HG02938 (cell line): ENCODE measurements around the gene IQSEC1.

Source experiments
- ATAC-seq: cut with Tn5 transposase; IDR thresholded peaks from one replicate; pipeline ENCODE4 v1.9.1; 2021; ENCODE audit warnings: mild to moderate bottlenecking, moderate library complexity; ENCODE audit not compliant: unreplicated experiment

IQSEC1 gene

DNA sequence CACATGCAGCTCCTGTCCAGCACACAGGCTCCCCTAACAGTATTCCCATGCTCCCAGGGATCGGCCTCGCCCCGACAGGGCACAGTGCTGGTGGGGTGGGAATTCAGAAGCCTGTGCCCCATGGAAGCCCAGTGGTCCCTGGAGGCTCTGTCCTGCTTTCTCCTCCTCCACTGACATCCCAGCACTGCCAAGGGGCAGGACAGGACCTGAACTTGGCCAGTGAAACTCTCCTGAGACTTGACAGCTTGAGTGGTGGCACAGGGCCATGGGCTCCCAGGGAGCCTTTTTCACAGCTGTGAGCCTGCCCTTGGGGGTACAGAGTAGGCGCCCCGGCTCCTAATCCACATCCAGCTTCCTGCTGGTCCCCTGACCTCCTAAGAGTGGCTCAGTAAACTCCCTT, 38.4 kb downstream of the IQSEC1 start:
- no peak for ATAC-seq

DNA sequence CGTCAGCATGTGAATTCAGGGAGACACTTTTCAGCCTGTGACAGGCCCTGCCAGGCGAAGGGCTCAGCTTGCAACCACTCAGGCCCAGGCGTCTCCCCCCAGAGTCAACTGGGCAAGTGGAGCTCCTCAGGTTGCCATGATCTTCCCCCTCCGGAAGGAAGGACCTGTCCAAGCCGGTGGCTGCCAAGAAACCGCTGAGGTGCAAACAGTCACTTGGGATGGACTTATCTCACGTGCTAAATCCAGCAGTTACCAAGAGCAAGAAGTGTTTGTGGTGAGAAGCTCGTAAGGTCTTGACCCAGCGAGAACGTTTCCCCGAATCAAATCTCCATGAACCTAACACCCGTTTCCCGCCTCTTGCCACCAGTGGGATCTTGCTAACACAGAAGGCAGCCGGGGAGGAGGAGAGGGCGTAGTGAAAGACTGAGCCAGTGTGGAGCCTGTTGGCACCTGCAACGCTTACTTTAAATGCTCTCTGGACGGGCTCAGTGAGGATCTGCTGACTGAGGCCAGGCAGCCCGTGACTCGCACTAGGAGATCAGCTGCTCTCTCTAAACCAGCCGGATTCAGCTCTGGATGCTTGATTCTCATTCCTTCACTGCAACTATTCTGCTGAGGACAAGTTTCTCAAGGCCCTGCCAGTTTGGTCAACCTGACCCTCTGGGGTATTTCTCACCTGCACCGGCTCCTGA, 39.0 kb downstream of the IQSEC1 start:
- no peak for ATAC-seq

DNA sequence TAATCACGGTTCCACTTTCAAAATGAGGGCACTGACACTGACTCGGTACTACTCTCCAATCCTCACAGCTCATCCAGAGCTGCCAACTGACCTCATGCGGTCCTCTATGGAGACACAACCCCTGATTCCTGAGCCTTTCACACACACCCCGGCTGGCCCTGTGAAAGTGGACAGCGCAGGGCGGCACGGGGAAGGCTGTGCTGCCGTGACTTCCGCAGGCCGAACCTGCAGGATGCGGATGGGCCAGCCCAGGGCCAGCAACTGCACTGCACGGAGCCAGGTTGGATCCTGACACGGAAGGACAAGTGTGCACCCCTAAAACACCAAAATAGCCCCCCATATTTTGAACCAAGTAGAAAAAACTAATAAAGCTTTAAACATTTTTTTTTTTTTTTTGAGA, 41.0 kb downstream of the IQSEC1 start:
- no peak for ATAC-seq

DNA sequence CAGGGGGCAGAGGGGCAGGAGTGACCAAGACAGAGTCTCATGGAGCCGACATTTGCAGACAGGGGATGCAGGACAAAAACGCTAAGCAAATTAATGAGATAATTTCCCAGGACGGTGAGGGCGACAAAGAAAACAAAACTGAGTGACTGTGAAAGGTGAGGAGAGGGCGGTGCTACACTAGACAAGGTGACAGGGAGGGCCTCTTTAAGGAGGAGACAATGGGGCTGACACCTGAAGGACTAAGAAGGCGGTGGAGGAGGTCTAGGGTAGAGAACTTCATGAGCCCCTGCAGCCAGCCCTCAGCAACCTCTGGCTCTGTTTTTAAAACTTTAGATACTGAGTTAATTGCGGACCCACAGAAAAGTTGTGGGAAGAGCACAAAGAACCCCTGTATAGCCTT, 41.6 kb downstream of the IQSEC1 start:
- no peak for ATAC-seq

DNA sequence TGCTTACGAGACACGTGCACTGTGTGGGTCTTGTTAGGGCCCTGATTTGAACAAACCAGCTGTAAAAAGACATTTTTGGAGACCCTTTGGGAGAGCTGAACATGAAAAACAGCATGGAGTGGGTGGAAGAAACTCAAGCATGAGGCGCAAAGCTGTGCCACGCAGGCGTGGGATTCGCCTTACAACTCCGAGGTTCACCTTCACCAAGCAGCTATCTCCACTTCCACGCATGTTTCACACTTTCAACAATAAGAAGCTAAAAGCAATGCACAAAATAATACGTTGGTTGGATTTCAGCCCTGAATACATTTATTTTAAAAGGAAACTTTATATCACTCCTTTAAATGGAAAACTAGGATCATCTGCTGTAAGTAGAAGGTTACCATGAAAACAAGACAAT, 42.5 kb downstream of the IQSEC1 start:
- no peak for ATAC-seq

DNA sequence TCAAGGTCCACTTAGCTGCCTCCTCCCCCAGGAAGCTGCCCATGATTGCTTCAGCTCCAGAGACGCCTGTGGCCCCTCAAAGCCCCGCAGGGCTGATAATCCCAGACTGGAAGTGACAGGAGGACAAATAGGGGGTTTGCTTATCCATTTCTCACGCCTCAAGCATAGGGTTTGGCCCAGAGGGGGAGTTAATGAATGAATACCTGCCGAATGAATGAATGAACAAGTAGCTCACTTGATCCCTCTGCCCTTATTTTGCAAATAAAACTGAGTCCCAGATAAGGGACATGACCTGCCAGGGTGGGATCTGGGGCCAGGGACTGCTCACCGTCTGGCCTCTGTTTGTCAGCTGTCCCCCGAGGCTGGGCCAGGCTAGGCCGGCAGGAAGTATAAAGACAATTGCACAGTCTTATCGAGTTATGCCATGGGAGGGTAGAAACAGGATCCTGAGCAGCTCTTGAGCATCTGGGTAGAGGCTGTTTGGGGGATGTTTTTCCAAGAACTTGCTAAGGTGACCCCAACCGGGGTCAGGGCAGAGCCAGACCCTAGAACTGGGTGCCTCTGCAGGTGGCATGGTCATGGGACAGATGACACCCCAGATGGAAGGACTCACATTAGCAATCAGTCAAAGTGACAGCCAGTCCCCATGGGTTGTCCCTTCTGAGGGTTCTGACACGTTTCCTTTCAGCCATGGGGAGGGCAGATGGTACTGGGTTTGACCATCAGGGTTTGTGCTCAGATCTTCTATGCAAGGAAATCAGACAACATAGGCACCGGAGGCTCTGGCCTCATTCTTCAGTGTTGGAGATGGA, 45.0 kb downstream of the IQSEC1 start:
- no peak for ATAC-seq

DNA sequence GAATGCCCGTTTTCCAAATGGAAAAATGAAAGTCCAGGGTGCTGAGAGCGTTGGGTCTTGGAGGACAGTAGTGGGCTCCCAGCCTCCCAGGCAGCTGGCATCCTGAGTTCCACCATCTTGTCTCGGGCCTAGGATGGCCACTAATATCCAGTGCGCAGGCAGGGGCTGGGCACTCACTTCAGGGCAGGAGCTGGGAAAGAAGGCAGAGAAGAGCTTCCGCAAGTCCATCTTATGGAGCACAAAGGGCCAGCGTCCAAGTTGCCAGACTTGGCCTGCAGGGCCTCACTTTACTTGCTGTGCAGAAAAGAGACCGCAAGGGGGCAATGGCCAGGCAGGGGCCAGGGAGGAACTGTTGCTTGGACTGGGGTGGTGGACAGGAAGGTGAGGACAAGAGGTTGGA, 46.1 kb downstream of the IQSEC1 start:
- no peak for ATAC-seq

DNA sequence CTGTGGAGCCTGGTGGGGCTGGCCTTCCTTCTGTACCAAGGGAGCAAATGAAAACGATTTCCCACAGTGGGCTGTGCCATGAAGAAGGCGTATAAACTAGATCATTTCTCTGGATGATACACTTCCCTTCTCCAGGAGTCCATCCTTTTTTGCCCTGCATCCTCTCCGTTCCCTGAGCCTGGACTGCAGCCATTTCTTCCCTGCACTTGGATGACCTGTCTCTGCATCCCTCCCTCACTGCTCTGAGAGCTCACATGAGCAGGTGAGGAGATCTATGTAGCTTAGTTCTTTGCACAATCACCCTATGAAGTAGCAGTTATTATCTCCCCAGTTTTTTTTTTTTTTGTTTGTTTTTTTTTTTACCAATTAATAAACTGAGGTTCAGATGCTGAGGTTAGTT, 46.7 kb downstream of the IQSEC1 start:
- ATAC-seq, result no peak

DNA sequence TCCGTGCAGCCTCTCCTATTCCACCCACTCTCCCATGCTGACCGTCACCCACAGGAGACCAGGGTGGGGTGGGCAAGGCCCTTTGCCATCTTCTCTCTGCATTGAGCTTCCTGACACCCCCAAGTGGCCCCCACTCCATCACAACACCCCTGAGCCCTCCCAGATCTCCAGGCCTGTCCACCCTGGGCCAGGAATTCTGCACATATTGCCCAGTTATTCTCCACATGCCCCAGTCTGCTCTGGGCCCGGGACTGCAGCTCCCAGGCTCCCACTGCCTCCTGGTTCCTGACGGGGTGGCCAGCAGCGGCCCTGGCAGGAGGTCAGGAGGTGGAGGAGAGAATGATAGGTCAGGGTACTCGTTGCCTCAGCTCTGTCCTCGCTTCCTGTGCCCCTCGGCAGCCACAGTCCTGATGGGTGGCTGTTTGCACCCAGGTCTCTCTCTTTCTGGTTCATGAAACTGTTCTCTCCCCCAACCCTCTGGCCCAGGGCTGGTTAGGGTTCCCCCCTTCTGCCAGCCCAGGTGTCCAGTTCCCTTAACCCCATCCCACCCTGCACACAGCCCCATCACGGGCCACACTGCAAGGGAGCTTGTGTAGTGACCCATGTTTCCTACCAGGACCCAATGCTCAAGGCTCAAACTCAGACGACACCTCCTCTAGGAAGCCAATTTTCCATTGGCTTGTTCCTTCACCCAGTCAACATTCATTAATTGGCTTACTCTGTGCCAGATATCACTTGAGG, 47.3 kb downstream of the IQSEC1 start:
- ATAC-seq, result no peak

DNA sequence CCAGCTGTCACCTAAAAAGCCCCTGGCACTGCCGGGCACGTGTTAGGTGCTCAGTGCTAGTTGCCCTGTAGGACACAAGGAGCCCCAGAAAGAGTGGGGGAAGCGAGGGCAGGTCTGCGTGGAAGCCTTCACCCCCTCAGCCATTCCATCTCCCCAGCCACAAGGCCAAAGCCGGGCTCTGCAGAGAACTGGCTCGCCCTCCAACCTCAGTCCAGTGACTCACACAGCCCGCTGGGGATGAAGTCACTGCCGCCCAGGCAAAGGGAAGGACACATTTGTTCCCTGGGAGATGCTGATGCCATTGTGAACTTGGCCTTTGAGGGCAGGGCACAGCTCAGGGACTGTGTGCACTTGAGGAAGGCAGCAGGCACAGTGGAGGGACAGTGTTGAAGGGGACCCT, 48.1 kb downstream of the IQSEC1 start:
- no peak for ATAC-seq

DNA sequence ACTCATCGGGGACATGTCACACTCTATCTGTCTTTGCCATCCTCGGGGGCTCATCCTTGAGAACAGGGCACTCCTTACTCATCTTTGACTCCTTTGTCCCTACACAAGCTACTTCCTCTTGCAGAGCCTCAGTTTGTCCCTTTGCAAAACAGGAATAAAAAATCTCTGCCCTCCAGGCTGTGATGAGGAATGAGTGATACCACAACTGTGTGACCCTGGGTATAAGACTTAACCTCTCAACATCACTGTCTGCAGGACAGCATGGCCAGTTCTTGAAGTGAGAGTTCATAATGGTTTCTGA, 48.5 kb downstream of the IQSEC1 start:
- no peak for ATAC-seq

DNA sequence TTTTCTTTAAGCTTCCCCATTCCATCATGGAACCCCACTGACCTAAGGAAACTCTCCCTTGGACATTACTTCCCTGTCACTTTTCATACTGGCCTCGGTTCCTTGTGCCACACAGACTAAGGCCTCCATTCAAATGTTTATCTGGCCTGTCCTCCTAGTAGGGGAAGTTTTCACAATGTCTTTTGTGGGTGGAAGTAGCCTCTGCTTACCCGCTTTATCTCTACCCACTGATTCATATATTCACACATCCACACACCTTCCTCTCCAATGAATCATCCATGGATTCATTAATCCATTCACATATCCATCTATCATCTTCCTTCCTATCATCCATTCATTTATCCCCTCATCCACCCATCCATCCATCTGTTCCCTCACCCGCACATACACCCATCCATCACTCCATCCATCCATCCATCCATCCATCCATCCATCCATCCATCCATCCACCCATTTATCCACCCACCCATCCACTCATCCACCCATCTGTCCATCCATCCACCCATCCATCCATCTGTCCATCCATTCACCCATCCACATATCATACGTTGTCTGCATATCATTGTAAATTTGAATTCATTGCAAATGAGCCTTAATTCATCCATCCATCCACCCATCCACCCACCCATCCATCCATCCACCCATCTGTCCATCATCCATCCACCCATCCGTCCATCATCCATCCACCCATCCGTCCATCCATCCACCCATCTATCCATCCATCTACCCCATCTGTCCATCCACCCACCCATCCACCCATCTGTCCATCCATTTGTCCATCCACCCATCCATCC, 49.1 kb downstream of the IQSEC1 start:
- ATAC-seq, result no peak

DNA sequence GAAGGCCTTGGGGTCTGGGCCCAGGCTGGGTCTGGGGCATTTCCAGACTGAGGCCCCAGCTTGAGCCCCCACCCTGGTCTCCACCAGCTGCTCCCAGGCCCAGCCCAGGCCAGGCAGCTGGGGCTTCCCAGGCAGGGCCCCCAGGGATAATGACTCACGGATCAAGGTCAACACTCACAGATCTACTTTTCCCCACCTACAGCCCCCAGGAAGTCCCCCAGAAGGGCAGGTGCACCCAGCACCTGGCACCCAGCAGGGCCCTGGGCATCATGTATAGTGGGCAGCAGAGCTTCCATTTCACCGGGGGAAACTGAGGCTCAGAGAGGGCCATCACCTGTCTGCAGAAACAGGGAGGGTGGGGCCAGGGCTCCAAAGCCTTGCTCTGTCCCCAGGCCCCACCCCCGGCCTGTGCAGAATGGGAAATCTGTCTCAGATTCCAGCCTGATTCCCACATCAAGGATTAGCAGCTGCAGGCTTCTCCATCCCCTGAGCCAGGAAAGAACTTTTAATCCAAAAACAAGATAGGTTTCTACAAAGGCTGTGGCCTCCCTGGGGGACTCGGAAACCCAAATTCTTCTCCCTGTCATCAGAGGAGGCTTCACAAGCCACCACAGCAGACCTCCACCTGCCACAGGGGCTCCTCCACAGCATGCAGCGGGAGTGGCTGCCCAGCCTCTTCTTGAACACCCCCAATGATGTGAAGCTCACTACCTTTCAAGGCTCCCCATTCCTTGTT, 49.8 kb downstream of the IQSEC1 start:
- peak; percentile 8 for ATAC-seq

DNA sequence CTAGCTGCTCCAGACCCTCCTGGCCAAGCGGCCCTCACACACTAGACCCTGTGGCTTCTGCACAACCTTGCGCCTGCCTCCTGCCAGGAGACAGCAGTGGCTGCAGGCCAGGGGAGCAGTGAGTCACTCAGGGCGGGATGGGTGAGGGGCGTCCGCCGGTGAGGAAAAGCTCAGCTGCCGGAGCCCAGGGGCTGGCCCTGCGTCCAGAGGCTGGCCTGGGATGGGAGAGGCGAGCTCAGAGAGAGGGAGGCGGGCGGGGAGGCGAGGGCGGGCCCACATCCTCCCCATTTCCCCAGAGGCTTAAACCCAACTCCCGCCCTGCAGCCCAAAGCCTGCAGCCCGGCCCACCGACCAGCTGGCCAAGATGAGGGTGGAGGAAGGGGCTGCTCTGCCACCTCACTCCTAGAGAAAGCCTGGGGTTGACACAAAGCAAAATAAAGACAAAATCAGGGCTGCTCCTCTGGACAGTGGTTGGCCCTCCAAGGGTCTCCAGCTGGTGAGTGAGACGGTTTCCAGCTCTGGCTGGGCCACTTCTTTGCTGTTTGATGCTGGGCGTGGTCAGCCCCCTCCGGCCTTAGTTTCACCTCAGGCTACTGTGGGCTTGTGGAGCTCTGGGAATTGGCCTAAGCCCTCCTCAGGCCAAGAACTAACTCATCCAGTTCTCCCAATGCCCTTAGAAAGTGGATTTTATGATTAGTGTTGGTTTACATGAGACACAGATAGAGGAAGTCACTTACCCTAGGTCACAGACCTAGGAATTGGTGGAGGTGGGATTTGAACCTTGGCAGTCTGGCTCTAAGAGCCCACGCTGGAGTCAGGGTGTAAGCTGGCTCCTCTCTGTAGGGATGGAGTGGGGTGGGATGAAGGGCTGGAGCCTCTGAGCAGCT, 50.6 kb downstream of the IQSEC1 start:
- ATAC-seq, result peak; percentile 40

DNA sequence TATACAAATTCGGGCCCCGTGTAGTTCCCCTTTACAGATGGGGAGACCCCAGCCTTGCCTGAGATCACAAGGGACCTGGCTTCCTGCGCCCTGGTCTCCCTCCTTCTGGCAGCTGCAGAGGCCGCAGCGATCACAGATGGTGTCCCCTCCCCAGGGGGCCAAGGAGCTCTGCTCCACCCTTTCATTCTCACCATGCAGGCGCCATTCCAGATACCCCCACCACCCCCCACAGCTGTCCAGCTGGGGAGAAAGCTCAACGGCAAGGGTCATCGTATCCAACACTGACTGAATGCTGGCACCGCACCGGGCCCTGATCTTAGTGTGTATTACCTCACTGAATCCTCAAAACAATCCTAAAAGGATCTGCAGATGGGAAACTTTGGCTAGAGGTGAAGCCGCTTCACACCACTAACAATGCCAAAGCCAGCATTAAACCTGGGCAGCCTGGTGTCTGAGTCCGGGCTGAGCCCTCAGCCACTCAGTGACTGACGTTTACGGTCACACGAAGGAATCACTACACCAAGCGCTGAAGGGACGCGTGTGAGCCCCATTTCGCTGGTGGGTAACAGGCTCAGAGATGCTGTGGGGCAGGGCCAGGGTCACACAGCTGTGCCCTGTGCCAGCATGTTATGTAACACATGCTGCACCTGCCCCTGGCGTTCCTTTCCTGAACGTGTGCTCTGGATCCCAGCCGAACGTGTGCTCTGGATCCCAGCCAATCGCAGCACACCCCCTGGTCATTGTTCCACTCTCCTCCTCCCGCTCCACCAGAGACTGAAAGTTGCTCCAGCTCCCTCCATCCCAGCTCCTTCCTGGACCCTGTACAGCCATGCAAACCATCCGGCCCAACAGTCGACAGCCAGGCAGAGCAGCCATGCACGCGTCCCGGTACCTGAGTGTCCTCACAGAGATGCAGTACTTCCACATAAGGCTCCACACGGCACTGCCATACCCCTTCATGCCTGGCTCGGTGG, 51.8 kb downstream of the IQSEC1 start:
- ATAC-seq, result no peak

DNA sequence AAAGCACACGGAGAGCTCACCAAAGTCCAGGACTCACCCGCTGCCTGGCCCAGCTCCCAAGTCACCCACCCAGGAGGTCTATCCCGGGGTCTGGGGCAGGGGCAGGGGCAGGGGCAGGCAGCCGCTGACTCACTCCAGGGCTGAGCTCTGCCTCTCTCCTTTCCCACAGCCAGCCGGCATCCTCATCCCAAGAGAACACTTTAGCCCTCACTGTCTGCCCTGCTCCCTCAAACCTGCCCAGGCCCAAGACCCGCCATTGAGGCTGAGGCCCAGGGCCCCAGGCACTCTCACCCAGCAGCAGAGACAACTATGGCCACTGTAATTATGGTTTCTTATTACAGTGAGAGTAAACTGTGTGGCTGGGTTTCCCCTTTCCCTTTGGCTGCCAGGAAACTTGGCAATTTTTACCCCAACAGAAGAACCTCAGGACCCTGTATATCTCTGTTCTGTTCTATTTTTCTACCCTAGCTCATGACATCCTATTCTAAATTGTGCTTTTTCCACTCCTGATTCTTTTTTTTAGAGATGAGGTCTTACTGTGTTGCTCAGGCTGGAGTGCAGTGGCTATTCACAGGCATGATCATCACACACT, 53.0 kb downstream of the IQSEC1 start:
- ATAC-seq, result no peak

DNA sequence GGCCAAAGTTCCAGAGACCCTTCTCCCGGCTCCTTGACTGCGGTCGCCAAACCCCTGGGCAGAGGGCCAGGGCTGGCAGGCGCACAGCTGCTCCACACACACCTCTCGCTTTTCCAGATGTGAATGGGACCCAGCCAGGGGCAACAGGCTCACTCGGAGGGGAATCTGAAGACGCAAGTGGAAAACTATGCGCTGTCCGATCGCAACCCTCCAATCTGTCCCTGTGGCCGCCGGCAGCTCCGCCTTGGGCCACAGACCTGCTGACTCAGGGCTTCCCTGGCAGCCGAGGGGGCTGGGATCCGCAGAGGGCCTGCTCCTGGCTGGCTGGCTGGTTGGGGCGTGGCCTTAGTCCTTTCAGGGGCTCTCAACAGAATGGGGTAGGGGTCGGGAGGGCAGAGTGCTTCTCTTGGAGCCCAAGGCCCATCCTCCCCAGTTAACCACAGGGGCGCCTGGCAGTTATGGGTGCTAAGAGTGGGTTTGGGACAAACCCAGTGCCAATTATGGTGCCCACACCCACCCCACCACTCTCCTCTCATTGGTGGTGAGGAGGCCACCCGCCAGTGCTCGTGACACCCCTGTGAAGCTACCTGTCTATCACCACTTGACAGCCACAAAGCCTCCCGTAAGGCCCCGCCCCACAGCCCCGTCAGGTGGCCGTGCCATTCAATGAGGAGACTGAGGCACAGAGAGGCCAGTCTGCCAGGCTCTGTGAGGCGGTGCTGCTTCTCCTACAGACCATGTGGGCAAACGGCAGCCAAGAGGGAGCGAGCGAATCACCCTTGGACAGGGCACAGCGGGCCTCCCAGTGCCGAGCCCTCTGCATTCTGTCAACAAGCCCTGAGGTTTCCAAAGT, 53.8 kb downstream of the IQSEC1 start:
- no peak for ATAC-seq
